Panc1 (cell line): ENCODE measurements around the gene UBAC2. TPM values are rescaled to one million over a fixed set of nuclear protein-coding genes. Genes with fewer than 3 reads are reported as not detected.

Source experiments
- ATAC-seq: fragments of 200-7000 bp; cut with Tn5 transposase; 2 replicates; pipeline ENCODE4 v1.9.1; 2020; ENCODE audit warnings: mild to moderate bottlenecking, moderate library complexity
- BruUV-seq: library from RNA; stranded (reverse); fragments of 400-500 nt; replicated peaks from 2 replicates; lab custom pipeline; 2021; lab: Mats Ljungman, UMichigan
- CTCF ChIA-PET: fragments of 300-600 bp; sonication (Branson Sonifier 250); formaldehyde crosslinking; loops from one replicate; lab custom pipeline; 2022; ENCODE audit warnings: antibody characterized with exemption; lab: Charles Lee
- POLR2A ChIA-PET: fragments of 300-600 bp; sonication (Branson Sonifier 250); formaldehyde crosslinking; loops from one replicate; lab custom pipeline; 2022; ENCODE audit warnings: antibody characterized with exemption; lab: Charles Lee
- DNase-seq: peaks from one replicate; pipeline ENCODE4 v3.0.0-alpha.2; 2010; ENCODE audit warnings: low read depth, low spot score
- H3K27ac ChIP-seq: 2 replicates; pipeline ENCODE4 v1.5.1; 2011; ENCODE audit warnings: mild to moderate bottlenecking, low read length, inconsistent platforms
- H3K27me3 ChIP-seq: fragments of 200-500 bp; sonication (Bioruptor generic); 2 replicates; pipeline ENCODE4 v1.6.0; 2014; ENCODE audit warnings: low read length, inconsistent platforms; ENCODE audit not compliant: control insufficient read depth, insufficient read depth
- H3K36me3 ChIP-seq: fragments of 200-500 bp; sonication (Bioruptor generic); 2 replicates; pipeline ENCODE4 v1.5.1; 2014; ENCODE audit warnings: inconsistent platforms, mild to moderate bottlenecking, low read length, moderate library complexity; ENCODE audit not compliant: control insufficient read depth, insufficient read depth
- H3K4me1 ChIP-seq: 2 replicates; pipeline ENCODE4 v1.5.1; 2011; ENCODE audit warnings: inconsistent platforms, mild to moderate bottlenecking, low read length, moderate library complexity; ENCODE audit not compliant: control insufficient read depth, insufficient read depth
- H3K4me3 ChIP-seq, 2 experiments: 2 replicates each; pipeline ENCODE4 v1.5.1; 2011 to 2012; ENCODE audit warnings: low read depth in 2 of 2, low read length in 2 of 2, mild to moderate bottlenecking in 2 of 2, inconsistent platforms in 1 of 2, moderate library complexity in 1 of 2
- H3K9me3 ChIP-seq: fragments of 200-500 bp; sonication (Bioruptor generic); 2 replicates; pipeline ENCODE4 v1.5.1; 2014; ENCODE audit warnings: low read depth, mild to moderate bottlenecking, inconsistent platforms, low read length, moderate library complexity; ENCODE audit not compliant: control insufficient read depth, insufficient read depth
- POLR2AphosphoS5 ChIP-seq: IDR thresholded peaks from 2 replicates; pipeline ENCODE4 v1.6.1; 2012; ENCODE audit warnings: mild to moderate bottlenecking, low read depth, low read length, moderate library complexity
- SIN3A ChIP-seq: IDR thresholded peaks from 2 replicates; pipeline ENCODE4 v1.6.1; 2012; ENCODE audit warnings: low read depth, mild to moderate bottlenecking, low read length, moderate library complexity, borderline replicate concordance; ENCODE audit not compliant: insufficient read depth
- TCF7L2 ChIP-seq: IDR thresholded peaks from 2 replicates; pipeline ENCODE4 v1.6.1; 2011; ENCODE audit warnings: mild to moderate bottlenecking, low read depth, low read length, inconsistent platforms
- in situ Hi-C: cut with HindIII; loops from 2 replicates; pipeline ENCODE4 v1.10.0; 2016; ENCODE audit warnings: low sequenced_read_pairs, low pct_unique_long_range_greater_than_20kb
- intact Hi-C: fragments of 100-400 bp; cut with micrococcal nuclease; formaldehyde crosslinking; loops from one replicate; pipeline ENCODE4 v1.10.0; 2022; ENCODE audit not compliant: unreplicated experiment
- total RNA-seq: library from RNA; stranded (reverse); gene quantifications from one replicate; pipeline ENCODE4 v1.2.1, GENCODE V29; 2021; ENCODE audit not compliant: unreplicated experiment
- TF ChIP-seq, protein P1 (sequence below), 2 experiments: IDR thresholded peaks; 2 replicates each; pipeline ENCODE4 v1.6.1; 2011 to 2012; ENCODE audit warnings: low read depth in 2 of 2, control low read depth in 1 of 2, low read length in 1 of 2, mild to moderate bottlenecking in 1 of 2, moderate library complexity in 1 of 2; ENCODE audit not compliant: insufficient read depth in 1 of 2
- TF ChIP-seq, protein P2 (sequence below): fragments of 450-650 bp; IDR thresholded peaks from 2 replicates; pipeline ENCODE4 v1.5.1; 2017; ENCODE audit warnings: mild to moderate bottlenecking

The UBAC2 gene
- total RNA-seq, 1 experiment from 2014 or later = 40.8 TPM

- H3K27ac ChIP-seq = no peak overlapping the region
- no peaks in the 10 kb centered on the region for H3K4me1 ChIP-seq
- in situ Hi-C loops = no loop called here
- TF ChIP-seq POLR2AphosphoS5 (no peak), SIN3A (no peak), TCF7L2 (no peak)
- TF ChIP-seq, protein P1, sequence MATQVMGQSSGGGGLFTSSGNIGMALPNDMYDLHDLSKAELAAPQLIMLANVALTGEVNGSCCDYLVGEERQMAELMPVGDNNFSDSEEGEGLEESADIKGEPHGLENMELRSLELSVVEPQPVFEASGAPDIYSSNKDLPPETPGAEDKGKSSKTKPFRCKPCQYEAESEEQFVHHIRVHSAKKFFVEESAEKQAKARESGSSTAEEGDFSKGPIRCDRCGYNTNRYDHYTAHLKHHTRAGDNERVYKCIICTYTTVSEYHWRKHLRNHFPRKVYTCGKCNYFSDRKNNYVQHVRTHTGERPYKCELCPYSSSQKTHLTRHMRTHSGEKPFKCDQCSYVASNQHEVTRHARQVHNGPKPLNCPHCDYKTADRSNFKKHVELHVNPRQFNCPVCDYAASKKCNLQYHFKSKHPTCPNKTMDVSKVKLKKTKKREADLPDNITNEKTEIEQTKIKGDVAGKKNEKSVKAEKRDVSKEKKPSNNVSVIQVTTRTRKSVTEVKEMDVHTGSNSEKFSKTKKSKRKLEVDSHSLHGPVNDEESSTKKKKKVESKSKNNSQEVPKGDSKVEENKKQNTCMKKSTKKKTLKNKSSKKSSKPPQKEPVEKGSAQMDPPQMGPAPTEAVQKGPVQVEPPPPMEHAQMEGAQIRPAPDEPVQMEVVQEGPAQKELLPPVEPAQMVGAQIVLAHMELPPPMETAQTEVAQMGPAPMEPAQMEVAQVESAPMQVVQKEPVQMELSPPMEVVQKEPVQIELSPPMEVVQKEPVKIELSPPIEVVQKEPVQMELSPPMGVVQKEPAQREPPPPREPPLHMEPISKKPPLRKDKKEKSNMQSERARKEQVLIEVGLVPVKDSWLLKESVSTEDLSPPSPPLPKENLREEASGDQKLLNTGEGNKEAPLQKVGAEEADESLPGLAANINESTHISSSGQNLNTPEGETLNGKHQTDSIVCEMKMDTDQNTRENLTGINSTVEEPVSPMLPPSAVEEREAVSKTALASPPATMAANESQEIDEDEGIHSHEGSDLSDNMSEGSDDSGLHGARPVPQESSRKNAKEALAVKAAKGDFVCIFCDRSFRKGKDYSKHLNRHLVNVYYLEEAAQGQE (IDR thresholded peaks at IDR 0.05; ENCODE audit: insufficient read depth in 1 of 2, low read depth in 2 of 2, low read length in 1 of 2) = no peak
- TF ChIP-seq, protein P2, sequence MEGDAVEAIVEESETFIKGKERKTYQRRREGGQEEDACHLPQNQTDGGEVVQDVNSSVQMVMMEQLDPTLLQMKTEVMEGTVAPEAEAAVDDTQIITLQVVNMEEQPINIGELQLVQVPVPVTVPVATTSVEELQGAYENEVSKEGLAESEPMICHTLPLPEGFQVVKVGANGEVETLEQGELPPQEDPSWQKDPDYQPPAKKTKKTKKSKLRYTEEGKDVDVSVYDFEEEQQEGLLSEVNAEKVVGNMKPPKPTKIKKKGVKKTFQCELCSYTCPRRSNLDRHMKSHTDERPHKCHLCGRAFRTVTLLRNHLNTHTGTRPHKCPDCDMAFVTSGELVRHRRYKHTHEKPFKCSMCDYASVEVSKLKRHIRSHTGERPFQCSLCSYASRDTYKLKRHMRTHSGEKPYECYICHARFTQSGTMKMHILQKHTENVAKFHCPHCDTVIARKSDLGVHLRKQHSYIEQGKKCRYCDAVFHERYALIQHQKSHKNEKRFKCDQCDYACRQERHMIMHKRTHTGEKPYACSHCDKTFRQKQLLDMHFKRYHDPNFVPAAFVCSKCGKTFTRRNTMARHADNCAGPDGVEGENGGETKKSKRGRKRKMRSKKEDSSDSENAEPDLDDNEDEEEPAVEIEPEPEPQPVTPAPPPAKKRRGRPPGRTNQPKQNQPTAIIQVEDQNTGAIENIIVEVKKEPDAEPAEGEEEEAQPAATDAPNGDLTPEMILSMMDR = no peak
- ATAC-seq = no peak
- H3K27me3 ChIP-seq = no peaks in the 10 kb centered on the region
- no peak overlapping the region for H3K4me3 ChIP-seq
- ChIA-PET CTCF (no interaction called here), POLR2A (no interaction called here)
- no TSS peak for BruUV-seq
- no peaks in the 10 kb centered on the region for H3K9me3 ChIP-seq
- intact Hi-C loops = no loop called here
- H3K36me3 ChIP-seq = no peaks in the 10 kb centered on the region
- no peak for DNase-seq
These were observed 177.0 kb downstream of the UBAC2 start for GRCh38 chr13:99377641-99378040.

DNA sequence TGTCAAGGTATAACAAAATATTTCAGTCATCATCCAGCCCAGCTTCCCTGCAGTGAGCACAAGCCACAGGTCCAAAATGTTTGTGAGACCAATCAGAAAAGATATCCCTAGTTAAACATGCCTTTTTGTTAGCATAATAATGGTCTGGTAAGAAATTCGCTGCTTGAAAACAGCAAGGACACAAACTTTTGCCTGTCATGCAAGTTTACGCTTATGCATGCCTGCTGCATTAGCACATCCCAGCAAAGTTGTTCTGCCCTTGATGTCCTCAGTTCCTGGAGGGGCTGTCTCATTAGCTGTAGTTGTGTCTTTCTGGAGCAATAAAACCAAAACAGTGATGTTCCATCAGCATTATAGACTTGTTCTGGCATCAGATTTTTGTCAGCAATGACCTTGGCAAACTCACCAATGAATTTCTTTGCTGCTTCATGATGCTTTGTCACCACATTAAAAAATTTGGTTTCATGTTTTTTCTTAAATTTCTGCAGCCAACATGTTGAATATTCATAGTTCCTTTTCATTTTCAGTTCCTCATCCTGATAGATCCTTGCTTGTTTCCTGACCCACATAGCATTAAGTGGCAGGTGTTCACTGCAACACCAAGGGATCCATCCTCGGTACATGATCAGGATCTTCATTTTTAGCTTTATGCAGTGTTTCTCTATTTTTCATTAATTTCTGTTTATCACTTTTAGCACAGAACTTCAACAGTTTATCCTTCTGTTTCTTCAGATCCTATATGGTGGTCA lies 178.5 kb downstream of the UBAC2 start:
- ChIA-PET CTCF (no interaction called here), POLR2A (no interaction called here)
- TF ChIP-seq, protein P1 (IDR thresholded peaks at IDR 0.05; ENCODE audit: insufficient read depth in 1 of 2, low read depth in 2 of 2, low read length in 1 of 2) = no peak
- TF ChIP-seq SIN3A (no peak), TCF7L2 (no peak), POLR2AphosphoS5 (no peak)
- TF ChIP-seq, protein P2 = no peak
- DNase-seq (no peak), ATAC-seq (no peak)
- intact Hi-C loops (no loop called here), in situ Hi-C loops (no loop called here)
- H3K27ac ChIP-seq = no peak overlapping the region
- no peaks in the 10 kb centered on the region for H3K36me3 ChIP-seq
- H3K9me3 ChIP-seq = no peaks in the 10 kb centered on the region
- no peak overlapping the region for H3K4me3 ChIP-seq
- BruUV-seq = no TSS peak
- H3K4me1 ChIP-seq = no peaks in the 10 kb centered on the region
- H3K27me3 ChIP-seq = no peaks in the 10 kb centered on the region
